HUDEP-2 (cell line): ENCODE results near the gene ACAP3.
"Not testable (repeated sequence)": the region's sequence is repeated elsewhere in the genome, so short reads cannot be mapped to it uniquely, and the experiment has no call there.

Experiments used
- DNase-seq, 76 experiments: peaks; one replicate each; lab custom pipeline; 2025; ENCODE audit not compliant: unreplicated experiment in 76 of 76; lab: John Stamatoyannopoulos, UW

ACAP3 gene

GRCh38 chr1:1316199-1316598 lies 8.5 kb upstream of the ACAP3 start:
- DNase-seq: not testable (repeated sequence)

GRCh38 chr1:1315435-1315954 lies 7.8 kb upstream of the ACAP3 start:
- DNase-seq: no peak

- no peak for DNase-seq
Observed at GRCh38 chr1:1314678-1315335, 7.1 kb upstream of the ACAP3 start.

- DNase-seq: no peak
Observed at GRCh38 chr1:1314237-1314586, 6.5 kb upstream of the ACAP3 start.

GRCh38 chr1:1313500-1314236 lies 5.9 kb upstream of the ACAP3 start:
- no peak for DNase-seq

- no peak for DNase-seq
Observed at GRCh38 chr1:1312450-1313314, 5.0 kb upstream of the ACAP3 start.

DNA sequence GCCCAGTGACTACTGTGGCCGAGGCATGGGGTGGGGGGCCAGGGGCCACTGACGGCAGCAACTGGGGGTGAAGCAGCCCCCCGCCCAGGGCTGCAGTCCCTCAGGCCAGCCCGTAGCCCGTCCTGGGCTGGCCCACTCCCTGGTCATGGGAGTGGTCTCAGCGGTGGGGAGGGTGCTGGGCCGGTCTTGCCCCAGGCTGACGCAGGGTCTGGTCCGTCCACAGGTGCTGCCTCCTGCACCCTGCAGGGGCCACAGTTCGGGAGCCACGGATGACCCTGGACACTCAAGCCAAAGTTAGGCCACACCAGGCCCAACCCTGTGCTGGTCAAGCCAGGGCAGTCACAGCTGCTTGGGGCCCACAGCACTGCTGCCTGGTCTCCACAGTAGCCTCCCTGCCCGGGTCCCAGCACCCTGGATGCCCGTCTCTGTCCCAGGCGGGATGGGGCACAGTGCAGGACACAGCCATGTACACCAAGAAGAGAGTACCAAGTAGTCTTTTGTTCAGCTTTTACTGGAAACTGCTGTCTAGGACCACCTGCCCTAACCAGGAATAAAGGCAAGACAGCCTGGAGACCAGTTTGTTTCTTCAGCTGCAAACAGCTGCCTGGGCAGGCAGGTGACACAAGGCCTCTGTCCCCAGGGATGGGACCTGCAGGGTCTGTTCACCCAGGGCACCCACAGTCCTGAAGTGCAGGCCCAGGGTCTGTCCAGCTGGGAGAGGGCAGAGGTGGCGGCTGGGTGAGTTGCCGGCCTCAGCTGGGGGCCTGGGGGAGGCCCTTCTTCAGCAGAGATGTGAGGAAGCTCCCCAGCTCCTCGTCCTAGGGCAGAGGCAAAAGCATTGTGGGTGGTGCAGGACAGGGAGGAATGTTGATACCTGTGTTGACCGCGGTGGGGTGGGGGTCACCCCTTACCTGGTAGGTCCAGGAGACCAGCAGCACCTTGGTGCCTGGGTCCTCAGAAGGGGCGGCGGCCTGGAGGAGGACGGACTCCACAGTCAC lies 3.7 kb upstream of the ACAP3 start:
- no peak for DNase-seq

- DNase-seq: no peak
Observed at GRCh38 chr1:1310476-1311053, 2.8 kb upstream of the ACAP3 start.

DNA sequence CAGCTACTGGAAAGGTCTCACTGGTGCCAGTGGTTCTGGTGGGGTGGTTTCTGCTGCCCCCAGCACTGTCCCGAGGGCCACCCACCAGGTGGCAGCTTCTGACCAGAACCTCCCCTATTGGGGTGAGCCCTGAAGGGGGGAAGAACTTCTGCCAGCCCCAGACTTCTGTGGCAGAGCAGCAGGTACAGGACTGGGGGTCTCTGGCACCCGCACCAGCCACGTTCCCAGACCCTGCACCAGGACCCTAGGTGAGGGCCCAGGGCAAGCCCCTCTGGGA lies 2.3 kb upstream of the ACAP3 start:
- no peak for DNase-seq

- DNase-seq: peak in 2 of 76 experiments; percentile 17 to 25
Observed at GRCh38 chr1:1309251-1310108, 1.8 kb upstream of the ACAP3 start.

DNA sequence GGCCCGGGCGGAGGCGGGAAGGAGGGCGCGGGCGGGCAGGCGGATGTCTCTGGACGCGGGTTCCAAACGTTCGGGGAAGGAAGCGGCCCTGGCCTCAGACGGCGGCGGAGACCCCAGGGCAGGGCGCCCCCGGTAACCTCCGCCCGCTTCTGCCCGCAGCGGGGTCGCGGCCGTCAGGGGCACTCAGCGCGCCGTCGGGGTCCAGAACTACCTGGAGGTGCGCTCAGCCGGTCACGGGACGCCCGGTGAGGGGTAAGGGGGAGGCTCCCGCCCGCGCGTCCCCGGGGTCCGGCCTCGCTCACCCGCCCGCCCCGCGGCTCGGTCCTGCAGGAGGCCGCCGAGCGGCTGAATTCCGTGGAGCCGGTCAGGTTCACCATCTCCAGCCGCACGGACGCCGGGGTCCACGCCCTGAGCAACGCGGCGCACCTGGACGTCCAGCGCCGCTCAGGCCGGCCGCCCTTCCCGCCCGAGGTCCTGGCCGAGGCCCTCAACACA lies 1.1 kb upstream of the ACAP3 start:
- DNase-seq: peak in 1 of 76 experiments; percentile 40

DNA sequence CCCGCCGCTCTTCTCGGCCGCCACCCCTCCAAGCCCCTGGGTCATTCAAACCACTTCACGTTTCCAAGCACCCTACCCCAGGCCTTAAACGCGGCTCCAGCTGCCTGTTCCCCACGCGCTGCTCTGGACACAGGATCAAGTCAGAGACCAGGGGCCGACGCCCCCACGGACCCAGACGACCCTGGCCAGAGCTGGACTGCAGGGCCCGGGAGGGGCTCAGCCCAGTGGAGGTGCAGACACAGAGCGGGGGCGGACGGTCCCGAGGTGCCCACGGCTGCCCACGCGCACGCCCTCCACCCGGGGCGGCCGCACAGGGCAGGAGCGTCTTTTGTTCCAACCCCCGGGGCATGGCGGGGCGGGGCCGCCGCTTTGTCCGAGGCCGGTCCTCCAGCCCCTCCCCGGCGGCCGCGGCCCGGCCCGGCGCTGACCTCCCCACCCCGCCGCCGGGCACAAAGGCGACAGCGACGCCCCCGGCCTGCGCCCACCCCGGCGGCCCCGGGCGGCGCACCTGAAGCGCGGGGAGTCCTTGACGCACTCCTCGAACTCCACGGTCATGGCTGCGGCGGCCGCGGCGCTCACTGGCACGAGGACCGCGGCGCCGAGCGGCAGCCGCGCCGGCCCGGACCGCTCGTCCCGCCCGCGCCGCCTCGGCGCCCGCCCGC lies 338 bp downstream of the ACAP3 start:
- DNase-seq: peak in 1 of 76 experiments; percentile 28

- DNase-seq: no peak
Observed at GRCh38 chr1:1306661-1307260, 969 bp downstream of the ACAP3 start.

- DNase-seq: peak in 16 of 76 experiments; percentile 12 to 44 (median 26)
Observed at GRCh38 chr1:1306070-1306660, 1.6 kb downstream of the ACAP3 start.

- peak in 64 of 76 experiments; percentile 12 to 81 (median 64) for DNase-seq
Observed at GRCh38 chr1:1305300-1306069, 2.2 kb downstream of the ACAP3 start.
